H1 (cell line): ENCODE measurements around the gene CPSF2.

Experiments used
- CHD2 ChIP-seq: IDR thresholded peaks from 2 replicates; pipeline ENCODE4 v1.6.1; 2012; ENCODE audit warnings: low read length, improper control_type of control experiment
- EZH2 ChIP-seq: fragments of 200-600 bp; sonication (generic); IDR thresholded peaks from 2 replicates; pipeline ENCODE4 v1.7.1; 2012; ENCODE audit warnings: low read depth, mild to moderate bottlenecking, moderate library complexity, low read length, inconsistent platforms; ENCODE audit not compliant: severe bottlenecking
- MAFK ChIP-seq: IDR thresholded peaks from 2 replicates; pipeline ENCODE4 v1.6.1; 2012; ENCODE audit warnings: low read depth, mild to moderate bottlenecking, improper control_type of control experiment, low read length
- RFX5 ChIP-seq: IDR thresholded peaks from 2 replicates; pipeline ENCODE4 v1.6.1; 2011; ENCODE audit warnings: low read depth, low read length, improper control_type of control experiment, borderline replicate concordance
- TEAD4 ChIP-seq: IDR thresholded peaks from 2 replicates; pipeline ENCODE4 v1.6.1; 2012; ENCODE audit warnings: low read depth, low read length, inconsistent platforms, mixed read lengths
- ZNF274 ChIP-seq: IDR thresholded peaks from 2 replicates; pipeline ENCODE4 v1.7.0; 2012; ENCODE audit warnings: low read length, borderline replicate concordance; ENCODE audit errors: extremely low read depth

DNA sequence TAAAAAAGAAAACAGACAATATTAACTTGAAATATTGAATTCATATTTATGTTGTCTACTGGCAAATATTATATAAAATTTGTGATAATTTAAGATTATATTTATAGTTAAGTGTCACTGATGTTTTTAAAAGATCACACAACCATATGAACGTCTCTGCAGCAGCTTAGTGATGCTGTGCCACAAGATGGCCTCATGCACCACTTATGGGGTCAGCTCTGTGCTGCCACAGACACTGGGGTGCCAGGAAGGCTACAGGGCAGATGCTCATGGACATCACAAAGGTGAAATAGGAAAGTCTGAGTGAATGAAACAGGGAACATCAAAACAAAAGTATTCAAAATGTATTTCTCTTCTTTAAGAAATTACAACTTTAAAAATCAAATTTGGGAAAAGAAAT lies 28.4 kb upstream of the CPSF2 start:
- no peak for TF ChIP-seq EZH2
- TF ChIP-seq TEAD4 = no peak
- no peak for TF ChIP-seq CHD2
- no peak for TF ChIP-seq RFX5
- TF ChIP-seq MAFK = no peak
- no peak for TF ChIP-seq ZNF274
